ENCODE results near the gene DNM3.

The DNM3 gene

GRCh38 chr1:172322219-172323061 lies 481.1 kb downstream of the DNM3 start (continued):
- peak; percentile 71; the same call in 1 of the 2 replicates for TF ChIP-seq ZNF324 (tag by site-specific recombination; IDR thresholded peaks at IDR 0.05)
- TF ChIP-seq ZNF600 (tag by site-specific recombination; IDR thresholded peaks at IDR 0.05): peak; percentile 68; the same call in 1 of the 2 replicates
- TF ChIP-seq ZNF146 (tag by site-specific recombination; IDR thresholded peaks at IDR 0.05): no peak
- no peak for TF ChIP-seq ZNF639 (tag by site-specific recombination; IDR thresholded peaks at IDR 0.05)
- TF ChIP-seq KLF16 (tag by site-specific recombination; IDR thresholded peaks at IDR 0.05): no peak
- TF ChIP-seq PRDM6 (tag by site-specific recombination; IDR thresholded peaks at IDR 0.05): peak; percentile 63
- TF ChIP-seq FEZF1 (tag by site-specific recombination; IDR thresholded peaks at IDR 0.05): peak; percentile 52
- TF ChIP-seq ZBTB44 (tag by site-specific recombination; IDR thresholded peaks at IDR 0.05): peak; percentile 83
- TF ChIP-seq ZNF48 (tag by site-specific recombination; IDR thresholded peaks at IDR 0.05): no peak
- TF ChIP-seq ZBTB17 (tag by site-specific recombination; IDR thresholded peaks at IDR 0.05): 0 out of 2 replicates have a peak, but pooled peaks have one; percentile 34
- TF ChIP-seq ZNF366 (tag by site-specific recombination; conservative IDR thresholded peaks at IDR 0.05): peak; percentile 66; the same call in 1 of the 2 replicates
- no peak for TF ChIP-seq BCL11B (tag by site-specific recombination; IDR thresholded peaks at IDR 0.05; ENCODE audit: low read depth)
- TF ChIP-seq ZBTB11 (tag by site-specific recombination; conservative IDR thresholded peaks at IDR 0.05; ENCODE audit: low read depth): 0 out of 2 replicates have a peak, but pooled peaks have one; percentile 2
- TF ChIP-seq ZEB2 (tag by site-specific recombination; IDR thresholded peaks at IDR 0.05): peak; percentile 49; the same call in 1 of the 2 replicates
- TF ChIP-seq ZNF571 (tag by site-specific recombination; IDR thresholded peaks at IDR 0.05): no peak
- TF ChIP-seq ZNF398 (tag by site-specific recombination; IDR thresholded peaks at IDR 0.05): 0 out of 2 replicates have a peak, but pooled peaks have one; percentile 46
- no peak for TF ChIP-seq EGR2 (tag by site-specific recombination; IDR thresholded peaks at IDR 0.05; ENCODE audit: low read depth)
- TF ChIP-seq ZBTB20 (tag by site-specific recombination; IDR thresholded peaks at IDR 0.05): 0 out of 2 replicates have a peak, but pooled peaks have one; percentile 34
